K562 (cell line): ENCODE results near the gene PSMA5. TPM values are rescaled to one million over a fixed set of nuclear protein-coding genes. Genes with fewer than 3 reads are reported as not detected.

Experiments used
- ATAC-seq: fragments of 200-7000 bp; cut with Tn5 transposase; 3 replicates; pipeline ENCODE4 v1.9.1; 2020; ENCODE audit warnings: moderate library complexity
- BruUV-seq: library from RNA; stranded (reverse); fragments of 400-500 nt; replicated peaks from 2 replicates; lab custom pipeline; 2021; lab: Mats Ljungman, UMichigan
- CTCF ChIA-PET: fragments of 300-600 bp; formaldehyde crosslinking; extraction: SDS; loops from one replicate; lab custom pipeline; 2021; ENCODE audit warnings: low intra/inter-chr PET ratio; lab: Yijun Ruan, JAX
- POLR2A ChIA-PET: fragments of 300-600, 350-650 bp; sonication (Branson Sonifier 250); formaldehyde crosslinking; extraction: SDS; loops from one replicate; lab custom pipeline; 2021; ENCODE audit warnings: antibody characterized with exemption, inconsistent platforms; lab: Yijun Ruan, JAX
- DNase-seq, 4 experiments: peaks; one replicate each; pipeline versions ENCODE4 v3.0.0 to v3.0.0-alpha.2; 2011 to 2018; ENCODE audit warnings: low spot score in 3 of 4, mixed read lengths in 3 of 4; ENCODE audit errors: extremely low read depth in 1 of 4
- FAIRE-seq: peaks from 2 replicates; lab custom pipeline; 2011; peaks lifted over from hg19 to GRCh38; lab: Jason Lieb, UNC
- H2AFZ ChIP-seq: 2 replicates; pipeline ENCODE4 v1.6.0; 2011; ENCODE audit warnings: low read depth, low read length, control low read depth, inconsistent platforms
- H3K27ac ChIP-seq: fragments of 200-600 bp; 3 replicates; pipeline ENCODE4 v1.8.0; 2011; ENCODE audit warnings: low read depth, mild to moderate bottlenecking, control low read depth, inconsistent platforms, low read length, moderate library complexity, mixed read lengths; ENCODE audit errors: extremely low read depth
- H3K27me3 ChIP-seq, 2 experiments: fragments of 300-600 bp in 1 of 2; 2 replicates in 1 of 2; 3 replicates in 1 of 2; pipeline versions ENCODE4 v1.6.0 to v1.8.0; 2011; ENCODE audit warnings: inconsistent platforms in 2 of 2, low read length in 2 of 2, mild to moderate bottlenecking in 1 of 2, mixed read lengths in 1 of 2, moderate library complexity in 1 of 2; ENCODE audit not compliant: control insufficient read depth in 2 of 2, insufficient read depth in 2 of 2
- H3K36me3 ChIP-seq: fragments of 300-600 bp; 3 replicates; pipeline ENCODE4 v1.8.0; 2011; ENCODE audit warnings: mild to moderate bottlenecking, low read length, inconsistent platforms; ENCODE audit not compliant: control insufficient read depth, insufficient read depth
- H3K4me1 ChIP-seq, 2 experiments: fragments of 200-600 bp in 1 of 2; replicated peaks in 1 of 2; 2 replicates in 1 of 2; 3 replicates in 1 of 2; pipeline versions ENCODE4 v1.5.1 to v1.8.0; 2011; ENCODE audit warnings: inconsistent platforms in 2 of 2, low read length in 2 of 2, mild to moderate bottlenecking in 1 of 2, mixed read lengths in 1 of 2, moderate library complexity in 1 of 2; ENCODE audit not compliant: control insufficient read depth in 2 of 2, insufficient read depth in 2 of 2
- H3K4me2 ChIP-seq: 2 replicates; pipeline ENCODE4 v1.6.1; 2011; ENCODE audit warnings: low read length, control low read depth, inconsistent platforms, mixed read lengths; ENCODE audit not compliant: insufficient read depth
- H3K4me3 ChIP-seq: fragments of 200-600 bp; sonication (generic), shearing (Covaris generic); 2 replicates; pipeline ENCODE4 v1.5.1; 2016; ENCODE audit warnings: control low read depth, inconsistent platforms
- H3K79me2 ChIP-seq: fragments of 200-600 bp; 3 replicates; pipeline ENCODE4 v1.8.0; 2011; ENCODE audit warnings: low read length, inconsistent platforms; ENCODE audit not compliant: control insufficient read depth, insufficient read depth
- H3K9ac ChIP-seq, 2 experiments: 2 replicates each; pipeline versions ENCODE4 v1.6.0 to v1.6.1; 2011; ENCODE audit warnings: low read depth in 2 of 2, low read length in 2 of 2, control low read depth in 1 of 2, inconsistent platforms in 1 of 2, mild to moderate bottlenecking in 1 of 2, mixed read lengths in 1 of 2; ENCODE audit not compliant: insufficient read depth in 1 of 2
- H3K9me1 ChIP-seq: one replicate; pipeline ENCODE4 v1.6.0; 2011; ENCODE audit warnings: inconsistent platforms, mild to moderate bottlenecking, low read length, moderate library complexity; ENCODE audit not compliant: control insufficient read depth, insufficient read depth
- H3K9me3 ChIP-seq: replicated peaks from 2 replicates; pipeline ENCODE4 v1.5.1; 2011; ENCODE audit warnings: low read depth, low read length, inconsistent platforms; ENCODE audit not compliant: control insufficient read depth, insufficient read depth
- H4K20me1 ChIP-seq: replicated peaks from 2 replicates; pipeline ENCODE4 v1.6.1; 2011; ENCODE audit warnings: low read length, inconsistent platforms, mixed read lengths; ENCODE audit not compliant: control insufficient read depth, insufficient read depth
- POLR2A ChIP-seq: fragments of 450-650 bp; conservative IDR thresholded peaks from 2 replicates; pipeline ENCODE4 v1.6.1; 2016
- POLR2AphosphoS5 ChIP-seq: IDR thresholded peaks from 2 replicates; pipeline ENCODE4 v1.6.1; 2011; ENCODE audit warnings: mild to moderate bottlenecking, low read depth, low read length, moderate library complexity; ENCODE audit not compliant: control insufficient read depth, insufficient read depth
- SMAD2 ChIP-seq: fragments of 150-350 bp; IDR thresholded peaks from 2 replicates; pipeline ENCODE4 v1.6.1; 2014; ENCODE audit warnings: low read depth, mild to moderate bottlenecking, low read length
- STAG1 ChIP-seq: sonication (generic); formaldehyde crosslinking; IDR thresholded peaks from 2 replicates; pipeline ENCODE4 v1.5.0; 2020; ENCODE audit warnings: missing genetic modification reagents, borderline replicate concordance
- ZNF197 ChIP-seq: fragments of 200-800 bp; sonication (Bioruptor generic); IDR thresholded peaks from 2 replicates; pipeline ENCODE4 v1.6.1; 2016; ENCODE audit warnings: low read depth, missing genetic modification characterization, missing compliant biosample characterization
- WGBS: fragments of 100-300 bp; shearing (Covaris generic); methylation state at CpG from one replicate; pipeline ENCODE4 v1.1.6; 2016; ENCODE audit warnings: low coverage, mixed read lengths; ENCODE audit not compliant: insufficient coverage; ENCODE audit errors: missing lambda C conversion rate; 5-methylcytosine and 5-hydroxymethylcytosine counted together
- in situ Hi-C: fragments of 300-500 bp; cut with MboI; formaldehyde crosslinking; loops from 4 replicates; pipeline ENCODE4 v1.15.0; 2018; ENCODE audit warnings: inconsistent platforms, mixed read lengths
- intact Hi-C: fragments of 100-400 bp; cut with micrococcal nuclease; formaldehyde crosslinking; loops from 2 replicates; pipeline ENCODE4 v1.14.2; 2022
- polyA plus RNA-seq, 8 experiments: library from polyadenylated mRNA; depleted of rRNA in 4 of 8; stranded (reverse) in 5 of 8; unstranded in 3 of 8; fragments of >200 nt; fragmentation: Nextera tagmentation in 2 of 8; fragmentation: Illumina TruSeq in 1 of 8; extraction: Ambion mirVana in 2 of 8; extraction: Trizol in 1 of 8; gene quantifications; 2 replicates each; pipeline versions ENCODE4 v1.2.1 to v1.2.3, GENCODE V29; 2011 to 2014; ENCODE audit warnings: inconsistent platforms in 1 of 8, missing spikeins in 1 of 8
- total RNA-seq, 7 experiments: library from RNA; depleted of rRNA in 6 of 7; stranded (reverse); fragments of >200 nt in 6 of 7; fragmentation: Illumina TruSeq in 2 of 7; extraction: Trizol in 2 of 7; gene quantifications; 2 replicates each; pipeline versions ENCODE4 v1.2.1 to v1.2.3, GENCODE V29; 2011 to 2021; ENCODE audit warnings: low replicate concordance in 1 of 7

The PSMA5 gene
- total and polyA plus RNA-seq, 9 of the 15 experiments (the other 6 are each of a cell fraction or from before 2014, with no cell fraction given) = 82.6 to 542 (median 287) TPM

DNA sequence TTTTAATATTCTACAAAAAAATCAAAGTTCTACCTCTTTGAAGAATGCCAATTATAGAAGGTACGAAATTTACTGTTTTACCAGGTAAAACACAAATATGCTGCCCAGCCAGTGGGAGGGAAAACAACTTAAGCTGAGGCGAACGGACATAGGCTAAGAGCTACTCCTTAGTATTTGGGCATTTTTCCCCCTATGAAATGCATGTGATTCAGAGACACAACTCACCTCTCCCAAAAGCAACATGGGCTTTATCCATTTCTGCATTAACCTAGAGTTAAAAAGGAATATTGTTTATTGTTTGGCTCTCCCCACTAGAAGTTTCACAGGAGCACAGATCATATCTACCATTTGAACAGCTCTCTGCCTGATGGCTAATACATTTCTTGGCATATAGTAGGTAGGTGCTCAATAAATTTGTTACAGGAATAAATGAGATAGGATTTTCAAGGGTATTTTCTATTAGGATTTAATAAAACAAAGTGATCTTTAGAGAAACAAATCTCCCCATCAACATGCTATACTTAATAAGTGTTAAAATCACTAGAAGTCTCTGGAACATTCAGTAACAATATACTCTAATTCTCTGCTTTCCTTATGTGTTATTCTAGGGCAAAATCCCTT lies 26.1 kb downstream of the PSMA5 start:
- H3K4me2 ChIP-seq = no peak overlapping the region
- H3K4me3 ChIP-seq = no peak overlapping the region
- no peak overlapping the region for H3K9ac ChIP-seq
- BruUV-seq = no TSS peak
- ChIA-PET CTCF (interaction anchor here (0.6 to 5.5 kb wide), 7 partner anchors 116 to 200 kb away, joined by 3 to 91 read pairs (median 6); partner anchors contain the start of gene PSRC1), POLR2A (interaction anchor here (0.5 to 4.1 kb wide), 4 partner anchors 10 to 174 kb away, joined by 3 to 15 read pairs (median 6); no protein-coding TSS in a partner anchor)
- H3K9me1 ChIP-seq = no peaks in the 10 kb centered on the region
- TF ChIP-seq STAG1 (CRISPR knock-in tag) = no peak
- TF ChIP-seq SMAD2 = no peak
- TF ChIP-seq POLR2AphosphoS5 = 0 out of 2 replicates have a peak, but pooled peaks have one; percentile 42
- TF ChIP-seq ZNF197 = no peak
- TF ChIP-seq POLR2A = peak; percentile 31; the same call in 1 of the 2 replicates
- ATAC-seq (no peak), FAIRE-seq (no peak), DNase-seq (no peak)
- H3K36me3 ChIP-seq = peaks cover 41% of the 10 kb centered on the region
- peaks cover 19 to 23% of the 10 kb centered on the region in 2 experiments for H3K4me1 ChIP-seq
- H3K27me3 ChIP-seq = no peaks in the 10 kb centered on the region
- H3K27ac ChIP-seq = no peak overlapping the region
- H2AFZ ChIP-seq = no peak overlapping the region
- H4K20me1 ChIP-seq = no peaks in the 10 kb centered on the region
- in situ Hi-C loops (loop anchor here (5.0 kb wide), 1 partner anchor 138 kb away; no protein-coding TSS in a partner anchor), intact Hi-C loops (no loop called here)
- H3K79me2 ChIP-seq = peaks cover 25% of the 10 kb centered on the region
- 53% methylated on average over 3 of the region's 3 CpGs for WGBS
- H3K9me3 ChIP-seq = no peaks in the 10 kb centered on the region
